ENCODE data around the gene GCNA. TPM values are rescaled to one million over a fixed set of nuclear protein-coding genes. Genes with fewer than 3 reads are reported as not detected.
"Not testable (repeated sequence)": the region's sequence is repeated elsewhere in the genome, so short reads cannot be mapped to it uniquely, and the experiment has no call there.

The GCNA gene
- total RNA-seq, 2 experiments from 2014 or later: 6.5 to 6.6 TPM

DNA sequence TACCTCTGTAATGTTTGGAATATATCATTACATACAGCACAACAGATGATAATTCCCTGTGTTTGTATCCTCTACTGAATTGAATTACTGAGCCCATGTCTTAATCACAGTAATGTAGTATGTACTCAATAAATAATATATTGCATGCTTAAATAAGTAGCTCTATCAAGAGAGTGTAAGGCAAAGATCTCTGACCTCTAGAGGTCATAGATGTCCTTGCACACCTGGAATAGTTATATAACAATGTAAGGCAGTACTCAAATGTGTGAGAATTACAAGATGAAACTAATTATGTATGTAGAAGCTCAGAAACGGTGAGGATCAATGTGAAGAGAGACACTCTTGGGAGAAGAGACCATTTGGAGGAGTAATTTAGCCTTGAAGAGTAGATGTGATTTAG, 14.3 kb upstream of the GCNA start:
- no peak for ATAC-seq
- H3K27ac Mint-ChIP-seq: no peak overlapping the region

GRCh38 chrX:71565474-71566041, 12.7 kb upstream of the GCNA start:
- ChIA-PET POLR2A (no interaction called here), CTCF (interaction anchor here (1.6 kb wide), 1 partner anchor 11 kb away, joined by 4 read pairs; no protein-coding TSS in a partner anchor)
- no peak overlapping the region for H3K27ac Mint-ChIP-seq
- no peaks in the 10 kb centered on the region for H3K9me3 Mint-ChIP-seq (ENCODE audit: insufficient read depth)
- H3K36me3 Mint-ChIP-seq (ENCODE audit: low read depth): peaks cover 61% of the 10 kb centered on the region
- H3K27me3 Mint-ChIP-seq (ENCODE audit: low read depth): no peaks in the 10 kb centered on the region
- no peak overlapping the region for H3K4me3 Mint-ChIP-seq
- no peak for ATAC-seq
- DNase-seq: no peak
- H3K4me1 Mint-ChIP-seq (ENCODE audit: low read depth): no peaks in the 10 kb centered on the region

More for the DNA sequence above, 14.3 kb upstream of the GCNA start:
- Mint-ChIP-seq H3K27me3 (ENCODE audit: low read depth) (no peaks in the 10 kb centered on the region), H3K4me1 (ENCODE audit: low read depth) (no peaks in the 10 kb centered on the region), H3K4me3 (no peak overlapping the region), H3K9me3 (ENCODE audit: insufficient read depth) (no peaks in the 10 kb centered on the region), H3K36me3 (ENCODE audit: low read depth) (peaks cover 64% of the 10 kb centered on the region)
- POLR2A ChIA-PET: interaction anchor here (0.8 kb wide), 1 partner anchor 86 kb away, joined by 3 read pairs; no protein-coding TSS in a partner anchor
- no peak for DNase-seq
- CTCF ChIA-PET: interaction anchor here (0.8 to 1.7 kb wide), 4 partner anchors 9 to 88 kb away, joined by 3 to 7 read pairs (median 5); no protein-coding TSS in a partner anchor

- H3K4me1 Mint-ChIP-seq (ENCODE audit: low read depth); POLR2A ChIA-PET; H3K27ac Mint-ChIP-seq; ATAC-seq; H3K4me3 Mint-ChIP-seq; DNase-seq; H3K9me3 Mint-ChIP-seq (ENCODE audit: insufficient read depth); H3K27me3 Mint-ChIP-seq (ENCODE audit: low read depth): not testable (repeated sequence)
- H3K36me3 Mint-ChIP-seq (ENCODE audit: low read depth): peaks cover 54% of the 10 kb centered on the region
- CTCF ChIA-PET: interaction anchor here (1.9 kb wide), 1 partner anchor 81 kb away, joined by 7 read pairs; no protein-coding TSS in a partner anchor
Measured at GRCh38 chrX:71571390-71571789, 6.8 kb upstream of the GCNA start.

- POLR2A ChIA-PET: no interaction called here
Measured at GRCh38 chrX:71573590-71573989, 4.6 kb upstream of the GCNA start.

GRCh38 chrX:71577682-71578081, 555 bp upstream of the GCNA start:
- DNase-seq (no peak), ATAC-seq (no peak)
- Mint-ChIP-seq H3K4me1 (ENCODE audit: low read depth) (peaks cover 8% of the 10 kb centered on the region), H3K4me3 (no peak overlapping the region), H3K36me3 (ENCODE audit: low read depth) (peaks cover 55% of the 10 kb centered on the region), H3K9me3 (ENCODE audit: insufficient read depth) (no peaks in the 10 kb centered on the region), H3K27ac (no peak overlapping the region), H3K27me3 (ENCODE audit: low read depth) (no peaks in the 10 kb centered on the region)
- ChIA-PET POLR2A (no interaction called here), CTCF (no interaction called here)

More at GRCh38 chrX:71573590-71573989, 4.6 kb upstream of the GCNA start:
- Mint-ChIP-seq H3K27ac (no peak overlapping the region), H3K9me3 (ENCODE audit: insufficient read depth) (no peaks in the 10 kb centered on the region), H3K36me3 (ENCODE audit: low read depth) (peaks cover 56% of the 10 kb centered on the region), H3K27me3 (ENCODE audit: low read depth) (no peaks in the 10 kb centered on the region), H3K4me3 (no peak overlapping the region), H3K4me1 (ENCODE audit: low read depth) (peaks cover 8% of the 10 kb centered on the region)
- ATAC-seq: no peak
- DNase-seq: no peak
- CTCF ChIA-PET: interaction anchor here (1.3 to 1.4 kb wide), 2 partner anchors 10 to 76 kb away, joined by 3 to 4 read pairs; no protein-coding TSS in a partner anchor

- H3K27me3 Mint-ChIP-seq (ENCODE audit: low read depth): no peaks in the 10 kb centered on the region
Measured at GRCh38 chrX:71579136-71579989, 1.1 kb downstream of the GCNA start.

DNA sequence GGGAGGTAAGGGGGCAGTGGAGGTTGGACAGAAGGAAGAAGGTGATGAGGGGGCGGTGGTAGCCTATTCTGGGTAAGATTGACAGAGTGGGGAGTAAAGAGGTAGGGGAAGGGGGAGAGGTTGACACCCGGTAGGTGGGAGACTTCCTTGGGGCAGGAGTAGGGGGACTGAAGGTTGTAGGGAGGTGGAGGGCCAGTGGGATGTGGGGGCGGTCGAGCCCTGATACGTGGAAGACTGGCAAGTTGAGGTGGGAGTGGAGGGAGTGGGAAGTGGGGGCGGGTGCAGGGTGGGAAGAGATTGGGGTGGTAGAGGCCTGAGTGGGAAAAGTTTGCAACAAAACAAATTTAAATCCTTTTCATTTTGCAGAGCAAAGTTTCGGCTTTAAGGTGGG, 1.7 kb downstream of the GCNA start:
- Mint-ChIP-seq H3K4me1 (ENCODE audit: low read depth) (peaks cover 8% of the 10 kb centered on the region), H3K27ac (no peak overlapping the region), H3K9me3 (ENCODE audit: insufficient read depth) (no peaks in the 10 kb centered on the region), H3K4me3 (no peak overlapping the region), H3K36me3 (ENCODE audit: low read depth) (peaks cover 39% of the 10 kb centered on the region), H3K27me3 (ENCODE audit: low read depth) (no peaks in the 10 kb centered on the region)
- no peak for DNase-seq
- no peak for ATAC-seq
- ChIA-PET CTCF (interaction anchor here (0.6 kb wide), 1 partner anchor 42 kb away, joined by 3 read pairs; no protein-coding TSS in a partner anchor), POLR2A (no interaction called here)

More at GRCh38 chrX:71579136-71579989, 1.1 kb downstream of the GCNA start:
- ATAC-seq (no peak), DNase-seq (no peak)
- POLR2A ChIA-PET: no interaction called here
- Mint-ChIP-seq H3K36me3 (ENCODE audit: low read depth) (peaks cover 42% of the 10 kb centered on the region), H3K4me3 (no peak overlapping the region), H3K4me1 (ENCODE audit: low read depth) (peaks cover 8% of the 10 kb centered on the region), H3K27ac (peak overlapping the region; percentile 34), H3K9me3 (ENCODE audit: insufficient read depth) (no peaks in the 10 kb centered on the region)
- CTCF ChIA-PET: no interaction called here

DNA sequence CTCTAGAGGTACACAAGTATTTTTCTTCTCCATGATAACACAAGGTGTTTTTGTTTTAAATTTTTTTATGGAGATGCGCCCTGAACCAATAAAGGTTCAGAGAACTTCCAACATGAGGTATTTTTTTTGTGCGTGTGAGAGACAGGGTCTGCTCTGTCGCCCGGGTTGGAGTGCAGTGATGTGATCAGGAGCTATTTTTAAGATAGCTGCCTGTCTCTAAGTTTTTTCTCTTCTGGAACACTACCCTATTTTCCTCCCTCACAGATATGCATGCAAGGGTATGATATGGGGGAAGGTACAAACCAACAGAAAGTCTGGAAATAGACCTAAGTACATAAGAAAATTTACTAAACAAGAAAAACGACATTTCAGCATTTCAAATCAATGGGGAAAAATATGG, 3.0 kb downstream of the GCNA start:
- Mint-ChIP-seq H3K9me3 (ENCODE audit: insufficient read depth) (no peaks in the 10 kb centered on the region), H3K27ac (no peak overlapping the region), H3K4me1 (ENCODE audit: low read depth) (peaks cover 9% of the 10 kb centered on the region), H3K27me3 (ENCODE audit: low read depth) (no peaks in the 10 kb centered on the region), H3K4me3 (no peak overlapping the region), H3K36me3 (ENCODE audit: low read depth) (peaks cover 39% of the 10 kb centered on the region)
- CTCF ChIA-PET: interaction anchor here (0.8 to 1.8 kb wide), 4 partner anchors 36 to 71 kb away, joined by 3 to 4 read pairs (median 4); no protein-coding TSS in a partner anchor
- POLR2A ChIA-PET: no interaction called here
- no peak for DNase-seq
- ATAC-seq: no peak

DNA sequence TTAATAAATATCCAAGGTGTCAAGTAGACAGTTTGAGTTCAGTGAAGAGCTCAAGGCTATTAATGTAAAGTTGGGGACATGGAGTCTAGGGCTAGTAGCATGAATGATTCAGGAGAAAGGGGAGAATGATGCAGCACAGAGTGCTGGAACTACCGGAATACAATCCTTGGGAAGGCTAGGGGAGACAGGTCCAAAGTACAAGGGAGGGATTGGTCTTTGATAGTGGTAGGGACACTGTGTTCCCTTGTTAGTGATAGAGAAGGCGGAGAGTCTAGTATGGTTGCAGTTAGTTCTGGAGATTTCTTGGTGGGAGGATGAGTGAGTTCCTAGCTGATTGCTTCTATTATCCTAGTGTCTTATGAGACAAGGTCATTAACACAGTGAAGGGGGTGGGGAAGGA, 8.7 kb downstream of the GCNA start:
- no peak for DNase-seq
- Mint-ChIP-seq H3K36me3 (ENCODE audit: low read depth) (peaks cover 18% of the 10 kb centered on the region), H3K27me3 (ENCODE audit: low read depth) (no peaks in the 10 kb centered on the region), H3K4me1 (ENCODE audit: low read depth) (peaks cover 8% of the 10 kb centered on the region), H3K27ac (peak overlapping the region; percentile 72), H3K9me3 (ENCODE audit: insufficient read depth) (no peaks in the 10 kb centered on the region), H3K4me3 (no peak overlapping the region)
- POLR2A ChIA-PET: no interaction called here
- CTCF ChIA-PET: no interaction called here
- no peak for ATAC-seq

GRCh38 chrX:71593210-71593609, 15.0 kb downstream of the GCNA start:
- CTCF ChIA-PET: not testable (repeated sequence)

GRCh38 chrX:71599965-71600364, 21.7 kb downstream of the GCNA start:
- POLR2A ChIA-PET: interaction anchor here (1.3 kb wide), 1 partner anchor 11 kb away, joined by 3 read pairs; no protein-coding TSS in a partner anchor

More at GRCh38 chrX:71593210-71593609, 15.0 kb downstream of the GCNA start:
- H3K27me3 Mint-ChIP-seq (ENCODE audit: low read depth); POLR2A ChIA-PET; H3K4me1 Mint-ChIP-seq (ENCODE audit: low read depth); H3K27ac Mint-ChIP-seq; DNase-seq; H3K4me3 Mint-ChIP-seq; H3K9me3 Mint-ChIP-seq (ENCODE audit: insufficient read depth); ATAC-seq: not testable (repeated sequence)
- peaks cover 22% of the 10 kb centered on the region for H3K36me3 Mint-ChIP-seq (ENCODE audit: low read depth)

GRCh38 chrX:71603618-71604017, 25.4 kb downstream of the GCNA start:
- Mint-ChIP-seq H3K4me3 (no peak overlapping the region), H3K4me1 (ENCODE audit: low read depth) (peaks cover 59% of the 10 kb centered on the region), H3K9me3 (ENCODE audit: insufficient read depth) (no peaks in the 10 kb centered on the region), H3K27me3 (ENCODE audit: low read depth) (no peaks in the 10 kb centered on the region), H3K36me3 (ENCODE audit: low read depth) (peaks cover 64% of the 10 kb centered on the region), H3K27ac (peak overlapping the region; percentile 74)
- no peak for ATAC-seq
- ChIA-PET POLR2A (interaction anchor here (1.2 kb wide), 1 partner anchor 11 kb away, joined by 3 read pairs; no protein-coding TSS in a partner anchor), CTCF (interaction anchor here (0.7 kb wide), 1 partner anchor 49 kb away, joined by 3 read pairs; no protein-coding TSS in a partner anchor)
- DNase-seq: no peak

More at GRCh38 chrX:71599965-71600364, 21.7 kb downstream of the GCNA start:
- Mint-ChIP-seq H3K27ac (no peak overlapping the region), H3K4me3 (no peak overlapping the region), H3K36me3 (ENCODE audit: low read depth) (peaks cover 61% of the 10 kb centered on the region), H3K4me1 (ENCODE audit: low read depth) (peaks cover 30% of the 10 kb centered on the region), H3K27me3 (ENCODE audit: low read depth) (no peaks in the 10 kb centered on the region), H3K9me3 (ENCODE audit: insufficient read depth) (no peaks in the 10 kb centered on the region)
- CTCF ChIA-PET: interaction anchor here (0.9 to 1.7 kb wide), 2 partner anchors 47 to 52 kb away, joined by 5 to 7 read pairs; no protein-coding TSS in a partner anchor
- DNase-seq (no peak), ATAC-seq (no peak)

All from activated CD8-positive, alpha-beta T cell treated with anti-CD3 and anti-CD28 coated beads, Interleukin-2, amount 10 ng/mL, durations not matched to agents 7 days and 5 days (primary cell).